GM20431 (cell line): ENCODE data around the gene RAD51B.

Experiments
- in situ Hi-C: fragments of 300-500 bp; cut with MseI, MboI; formaldehyde crosslinking; loops from one replicate; pipeline ENCODE4 v1.15.0; 2020; ENCODE audit warnings: low sequenced_read_pairs; ENCODE audit not compliant: unreplicated experiment

RAD51B gene

DNA sequence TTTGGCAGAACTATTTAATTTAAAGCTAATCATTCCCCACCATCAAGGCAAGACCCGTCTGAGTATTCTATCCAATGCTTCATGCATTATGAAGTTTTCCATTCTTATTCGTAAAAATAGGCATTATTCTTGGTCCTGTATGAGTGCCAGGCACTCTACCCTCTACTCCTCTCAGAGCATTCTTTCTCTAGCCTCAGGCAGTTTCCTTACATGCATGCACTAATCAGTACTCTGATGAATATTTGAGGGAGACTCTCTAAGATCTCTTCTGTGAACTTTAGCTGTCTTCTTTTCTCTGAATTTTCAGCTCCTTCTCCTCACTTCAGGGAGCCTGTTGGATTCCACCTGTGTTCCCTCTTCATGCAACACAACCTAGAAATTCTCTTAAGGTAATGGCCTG lies 334.7 kb downstream of the RAD51B start:
- in situ Hi-C loops: no loop called here

DNA sequence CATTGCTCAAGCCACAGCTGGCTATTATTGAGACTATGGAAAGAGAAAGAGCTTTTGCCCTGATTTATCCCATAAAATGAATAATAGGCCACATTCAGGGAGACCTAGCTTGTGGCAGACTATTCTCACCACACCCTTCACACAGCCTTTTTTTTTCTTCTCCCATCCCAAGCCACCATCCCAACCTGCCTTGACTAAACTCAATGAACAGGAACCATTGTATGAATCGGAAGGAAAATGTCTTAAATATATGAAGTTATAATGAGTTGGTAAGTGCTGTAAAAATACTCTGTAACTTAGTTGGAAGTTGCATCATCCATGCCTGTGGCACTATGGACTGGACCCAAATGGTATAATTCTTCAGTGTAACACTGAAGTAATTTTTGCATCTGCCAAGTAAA lies 338.4 kb downstream of the RAD51B start:
- in situ Hi-C loops: no loop called here

DNA sequence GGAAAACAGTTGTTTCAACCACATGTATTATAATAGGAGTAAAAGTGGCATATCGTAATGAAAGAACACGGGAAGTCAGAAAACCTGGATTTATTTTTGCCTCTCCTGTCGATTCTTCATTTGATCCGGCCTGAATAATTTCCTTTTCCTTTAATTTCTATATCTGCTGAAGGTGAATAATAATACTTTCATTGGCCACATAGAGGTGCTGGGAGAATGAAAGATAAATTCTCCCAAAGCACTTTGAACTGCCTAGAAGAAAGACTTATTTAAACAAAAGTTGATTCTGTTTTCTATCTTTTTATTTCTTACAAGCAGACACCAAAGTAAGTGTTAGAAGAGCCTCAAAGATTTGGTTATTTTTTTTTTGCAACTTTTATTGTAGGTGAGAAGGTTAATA lies 339.1 kb downstream of the RAD51B start:
- in situ Hi-C loops: no loop called here

DNA sequence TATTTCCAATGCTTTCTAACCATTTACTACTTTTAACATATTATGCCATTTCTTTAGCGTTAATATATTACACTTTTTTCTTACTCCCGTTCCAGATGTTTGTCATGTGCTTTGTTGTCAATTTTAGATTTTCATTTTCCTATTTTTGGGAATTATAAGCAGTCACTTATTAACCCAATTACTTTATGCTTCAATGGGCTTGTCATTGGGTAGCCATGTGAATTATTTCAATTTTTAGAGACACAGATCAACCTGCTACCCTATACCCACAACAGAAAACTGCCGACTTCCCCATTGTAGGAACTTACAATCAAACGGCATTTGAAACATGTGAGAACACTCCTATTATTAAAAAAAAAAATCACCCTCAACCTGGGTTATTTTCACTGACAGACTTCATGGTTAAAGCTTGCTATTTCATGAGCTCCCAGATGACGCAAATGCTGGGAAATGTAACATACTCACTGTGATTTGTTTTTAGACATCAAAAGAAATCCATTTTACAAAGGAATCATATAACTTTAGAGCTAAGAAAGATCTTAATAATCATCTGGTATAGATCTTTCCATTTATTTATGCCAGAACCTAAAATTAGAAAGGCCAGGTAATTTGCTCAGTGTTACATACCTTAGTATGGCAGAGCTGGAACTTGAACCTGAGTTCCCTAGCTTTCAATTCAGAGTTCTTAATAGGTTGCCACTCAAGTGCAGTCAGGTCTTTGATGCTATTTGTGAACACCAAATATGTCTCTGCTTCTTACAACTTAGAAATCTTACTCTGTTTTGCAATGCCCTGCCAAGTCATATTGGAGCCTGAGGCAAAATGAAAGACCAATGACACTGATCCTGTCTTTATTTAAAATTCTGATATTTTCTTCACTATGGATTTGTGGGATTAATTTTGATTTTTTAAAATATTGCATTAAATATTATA lies 340.4 kb downstream of the RAD51B start:
- in situ Hi-C loops: no loop called here

DNA sequence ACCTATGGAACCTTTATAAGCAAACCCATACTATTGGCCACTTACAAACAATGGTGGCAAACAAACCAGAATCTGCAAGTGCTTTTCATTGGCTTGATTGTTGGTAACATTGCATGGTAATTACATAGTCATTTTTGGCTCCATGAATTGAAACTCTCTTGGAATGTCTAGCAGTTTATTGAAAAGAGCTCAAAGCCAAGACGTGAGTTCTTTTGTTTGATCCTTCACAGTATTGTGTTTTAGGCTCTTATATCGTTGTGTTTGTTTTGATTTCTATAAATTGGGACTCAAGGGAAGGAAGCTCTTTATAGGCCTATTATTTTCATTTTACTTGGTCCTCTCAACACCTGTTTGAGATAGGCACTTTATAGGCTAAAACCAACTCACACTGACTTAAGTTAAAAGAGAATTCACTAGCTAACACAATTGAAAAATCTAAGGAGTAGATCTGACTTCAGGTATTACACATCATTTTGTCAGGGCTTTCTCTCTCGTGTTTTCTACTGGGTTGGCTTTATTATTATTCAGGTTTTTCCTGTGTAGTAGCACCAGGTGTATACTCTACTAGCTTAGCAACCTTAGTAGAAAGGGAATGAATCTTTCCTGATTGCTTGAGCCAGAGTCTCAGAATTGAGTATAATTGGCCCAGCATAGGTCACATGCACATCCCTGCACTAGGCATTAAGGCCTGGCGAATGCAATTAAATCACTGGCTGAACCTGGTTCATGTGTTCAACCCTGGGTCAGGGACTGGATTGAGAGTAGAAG lies 341.4 kb downstream of the RAD51B start:
- in situ Hi-C loops: no loop called here

DNA sequence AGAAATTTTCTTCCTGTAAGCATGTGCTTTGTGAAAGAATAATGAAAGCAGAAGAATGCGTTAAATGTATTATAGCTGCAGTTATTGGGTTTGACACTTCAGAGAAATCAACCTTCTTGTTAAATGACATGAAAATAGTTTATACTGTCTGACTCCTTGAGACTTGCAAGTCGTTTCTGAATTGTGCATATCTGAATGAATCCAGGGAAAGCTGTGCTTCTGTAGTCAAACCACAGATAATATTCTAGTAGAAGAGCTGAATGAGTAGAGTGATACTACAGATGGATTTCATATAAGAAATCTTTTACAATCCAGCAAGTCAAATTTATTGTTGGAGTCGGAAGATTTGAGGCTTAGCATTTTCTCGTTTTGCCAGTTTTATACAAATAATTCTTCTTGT lies 343.3 kb downstream of the RAD51B start:
- in situ Hi-C loops: no loop called here

DNA sequence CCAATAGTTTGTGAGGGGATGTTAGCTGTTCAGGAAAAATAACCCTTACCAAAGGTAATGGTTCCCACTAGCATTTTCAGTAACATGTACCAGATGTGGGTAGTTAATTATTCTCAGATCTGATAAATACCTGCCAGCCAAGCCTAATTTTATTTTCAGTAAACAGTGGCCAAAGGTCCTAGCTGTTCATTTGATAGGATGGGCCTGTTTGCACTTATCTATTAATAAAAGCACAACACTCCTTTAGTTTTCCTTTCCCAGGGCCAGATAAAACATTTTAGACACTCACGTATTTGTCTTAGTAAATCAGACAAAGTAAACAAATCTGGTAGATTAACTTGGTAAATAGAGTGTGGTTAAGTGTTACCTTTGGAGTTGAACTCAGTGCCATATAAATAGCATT lies 345.1 kb downstream of the RAD51B start:
- in situ Hi-C loops: no loop called here

DNA sequence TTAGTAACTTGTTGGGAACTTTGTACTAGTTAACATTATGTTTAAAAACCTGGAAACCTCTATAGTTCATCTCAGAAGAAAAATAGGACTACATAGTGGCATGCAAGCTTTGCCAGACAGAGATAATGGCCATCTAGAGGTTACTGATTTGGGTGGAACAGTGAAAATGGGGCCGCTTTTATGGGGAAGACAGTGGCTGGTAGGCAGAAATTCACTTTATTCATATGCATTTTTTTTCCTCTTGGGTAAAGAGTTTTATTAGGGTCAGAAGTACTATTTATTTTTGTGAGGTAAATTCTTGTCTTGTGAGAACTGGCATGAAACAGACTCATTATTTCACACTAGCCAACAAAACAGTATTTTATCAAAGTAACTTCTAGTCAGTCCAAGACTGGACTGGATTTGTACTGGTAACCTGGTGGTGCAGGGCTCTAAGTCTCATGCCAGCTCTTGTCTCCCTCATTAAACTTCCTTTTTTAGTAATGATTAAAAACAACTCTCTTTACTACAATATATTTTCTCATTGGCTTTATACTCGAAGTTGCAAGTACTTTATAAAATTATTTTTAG lies 345.8 kb downstream of the RAD51B start:
- in situ Hi-C loops: no loop called here

DNA sequence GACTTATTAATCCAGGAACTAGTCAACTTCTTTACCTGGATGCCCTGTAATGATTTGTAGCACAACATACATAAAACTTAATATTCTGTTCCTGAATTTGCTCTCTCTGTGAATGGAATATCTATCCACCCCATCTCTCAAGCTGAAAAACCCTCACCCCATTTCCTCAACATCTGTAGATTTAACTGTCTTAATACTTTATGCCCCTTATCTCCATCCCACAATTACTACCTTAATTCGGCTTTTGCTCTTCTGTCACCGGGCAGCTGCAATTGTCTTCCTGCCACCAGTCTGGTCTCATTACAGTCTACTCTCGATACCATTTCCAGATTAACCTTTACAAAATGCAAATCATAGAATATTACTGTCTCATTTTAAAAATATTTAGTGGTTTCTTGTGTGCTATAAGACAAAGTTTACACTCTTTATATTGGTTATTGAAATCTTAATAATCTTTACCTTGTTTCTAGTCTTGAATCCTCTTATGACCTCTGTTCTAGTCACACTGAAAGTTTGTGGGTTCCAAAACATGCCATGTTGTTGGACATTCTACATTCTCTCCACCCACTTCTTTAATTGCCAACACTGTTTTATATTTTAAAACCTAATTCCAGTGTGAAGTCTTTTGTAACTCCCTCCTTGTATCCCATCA lies 347.3 kb downstream of the RAD51B start:
- in situ Hi-C loops: no loop called here

DNA sequence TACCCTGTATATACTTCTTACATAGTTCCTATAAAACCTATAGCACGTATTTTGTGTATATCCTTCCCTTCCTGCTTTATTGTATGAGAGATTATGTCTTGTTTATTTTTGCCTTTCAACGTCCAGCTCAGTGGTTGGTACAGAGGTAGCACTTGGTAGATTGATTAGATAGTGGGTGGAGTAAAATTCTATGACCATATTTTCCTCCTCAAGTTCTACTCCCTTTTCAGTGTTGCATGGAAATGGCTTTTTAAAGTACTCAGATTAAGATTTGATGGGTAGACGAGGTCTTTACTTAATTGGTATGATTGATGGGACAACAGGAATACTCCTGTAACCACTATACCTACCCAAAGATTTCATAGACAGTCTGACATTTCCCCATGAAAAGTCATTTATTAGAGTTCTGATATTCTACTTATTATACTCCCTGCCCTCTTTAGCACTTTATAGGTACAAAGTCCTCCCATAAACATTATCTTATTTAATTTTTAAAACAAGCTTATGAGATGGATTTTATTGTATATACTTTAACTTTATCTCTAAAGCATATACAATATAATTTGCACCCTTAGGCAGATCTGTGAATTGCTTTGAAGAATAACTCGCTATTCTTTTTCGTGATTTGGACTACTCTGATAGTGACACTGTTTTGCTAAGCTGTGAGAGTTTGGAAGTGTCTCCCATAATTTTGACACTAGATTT lies 348.0 kb downstream of the RAD51B start:
- in situ Hi-C loops: no loop called here

DNA sequence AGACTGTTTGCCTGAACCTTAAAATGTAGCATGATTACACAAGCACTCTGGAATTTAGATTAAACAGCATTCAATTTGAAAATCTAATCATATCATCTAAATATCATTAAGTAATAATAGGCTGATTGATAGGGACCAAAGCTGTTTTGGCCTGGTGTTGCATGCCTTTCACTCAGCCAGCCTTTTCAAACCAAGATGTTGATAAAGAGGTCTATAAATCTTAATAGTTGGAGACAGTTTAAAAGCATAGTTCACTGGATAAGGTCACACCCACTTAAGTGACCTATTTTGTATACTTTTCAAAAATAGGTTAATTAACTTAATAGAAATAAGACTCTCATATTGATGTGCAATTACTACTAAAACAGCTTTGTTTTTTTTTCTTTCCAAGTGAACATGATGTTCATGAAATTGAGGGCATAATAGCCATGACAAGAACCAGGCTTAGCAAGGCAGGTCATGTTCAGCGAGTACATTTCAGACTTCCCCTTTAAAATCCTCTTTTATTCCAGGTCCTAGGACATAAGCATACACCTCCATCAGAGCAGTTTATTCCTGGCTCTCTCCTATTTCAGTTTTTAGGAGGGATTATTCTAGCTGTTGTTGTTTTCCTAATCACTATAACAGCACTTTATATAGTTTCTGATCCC lies 349.0 kb downstream of the RAD51B start:
- in situ Hi-C loops: no loop called here

DNA sequence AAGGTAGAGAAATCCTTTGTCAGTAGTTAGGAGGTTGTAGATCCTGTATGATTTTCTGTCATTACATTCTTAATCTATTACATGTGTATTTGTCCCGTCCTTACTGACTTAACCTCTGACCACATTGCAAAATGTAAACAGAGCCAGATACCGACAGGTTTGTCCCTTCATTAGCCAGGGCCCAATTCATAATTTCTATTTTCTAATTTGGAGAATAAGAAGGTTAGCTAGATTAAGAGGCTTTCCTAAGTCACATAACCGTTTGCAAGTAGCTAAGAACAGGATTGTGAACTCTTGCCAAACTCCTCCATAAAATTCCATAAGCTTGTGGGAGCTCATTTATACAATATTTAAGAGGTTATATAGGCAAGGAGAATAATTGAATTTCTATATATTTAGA lies 352.6 kb downstream of the RAD51B start:
- in situ Hi-C loops: no loop called here

DNA sequence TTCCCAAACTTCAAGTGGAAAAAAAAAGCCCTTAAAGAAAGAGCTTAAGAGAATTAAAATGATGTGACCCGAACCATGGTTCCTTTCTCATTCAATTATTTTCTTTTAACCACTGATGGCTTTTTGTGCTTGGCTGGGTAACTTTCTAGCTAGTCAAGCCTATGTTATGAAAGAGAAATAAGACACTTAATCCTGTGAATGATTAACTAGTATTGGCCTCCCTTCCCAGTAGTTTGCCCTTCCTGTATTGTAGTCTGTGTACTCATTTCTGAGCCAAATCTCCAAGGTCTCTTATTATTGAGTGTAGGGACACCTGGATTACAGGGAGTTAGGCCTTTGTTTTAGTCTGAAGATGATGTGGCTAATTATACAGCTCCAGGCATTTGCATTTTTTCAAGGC lies 353.0 kb downstream of the RAD51B start:
- in situ Hi-C loops: no loop called here

DNA sequence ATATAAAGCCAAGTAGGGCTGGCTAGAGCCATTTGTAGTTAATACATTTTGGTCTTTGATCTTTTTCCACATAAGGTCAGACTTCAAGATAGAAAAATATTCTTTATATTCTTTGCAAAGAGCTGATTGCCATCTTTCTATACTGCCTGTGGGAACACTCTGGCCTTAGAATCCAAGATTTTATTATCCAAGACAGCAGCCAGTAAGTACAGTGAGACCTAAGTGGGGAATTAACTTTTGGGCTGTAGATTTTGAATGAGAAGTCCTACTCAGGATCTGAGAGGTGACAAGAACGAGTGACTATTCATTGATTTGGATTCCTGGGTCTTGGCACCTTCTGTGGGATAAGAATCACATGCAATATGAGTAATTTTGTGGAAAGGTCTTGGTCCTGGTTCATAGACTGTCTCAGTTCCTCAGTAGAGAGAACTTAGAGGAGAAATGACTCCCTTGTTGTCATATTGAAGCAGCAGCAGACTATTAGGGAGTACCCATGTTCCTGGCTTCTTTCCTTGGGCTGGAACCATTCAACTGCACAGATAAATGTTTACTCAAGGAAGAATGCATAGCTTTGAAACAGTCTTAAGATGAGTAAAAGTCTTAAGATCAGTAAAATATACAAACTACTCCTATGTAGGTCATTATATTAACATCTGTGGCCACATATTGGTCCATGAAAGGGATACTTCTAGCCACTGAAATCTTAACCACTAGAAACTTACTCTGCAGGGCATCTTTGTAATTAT lies 353.8 kb downstream of the RAD51B start:
- in situ Hi-C loops: no loop called here

DNA sequence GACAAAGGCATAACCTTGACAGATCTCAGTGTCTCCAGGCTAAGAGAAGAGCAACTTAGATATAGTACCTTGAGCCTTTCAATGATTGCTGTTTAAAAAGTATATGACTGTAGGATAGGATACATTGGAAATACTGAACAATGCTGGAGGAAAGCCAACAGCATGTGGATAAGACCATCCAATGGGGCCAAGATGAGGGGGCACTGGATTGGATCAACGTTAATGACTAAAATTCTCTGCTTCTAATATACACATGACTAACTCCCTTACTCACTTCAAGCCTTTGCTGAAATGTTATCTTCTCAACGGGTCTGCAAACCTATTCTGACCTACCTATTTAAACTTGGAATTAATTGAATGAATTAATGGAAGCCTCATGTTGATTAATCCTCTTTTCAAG lies 354.9 kb downstream of the RAD51B start:
- in situ Hi-C loops: no loop called here

DNA sequence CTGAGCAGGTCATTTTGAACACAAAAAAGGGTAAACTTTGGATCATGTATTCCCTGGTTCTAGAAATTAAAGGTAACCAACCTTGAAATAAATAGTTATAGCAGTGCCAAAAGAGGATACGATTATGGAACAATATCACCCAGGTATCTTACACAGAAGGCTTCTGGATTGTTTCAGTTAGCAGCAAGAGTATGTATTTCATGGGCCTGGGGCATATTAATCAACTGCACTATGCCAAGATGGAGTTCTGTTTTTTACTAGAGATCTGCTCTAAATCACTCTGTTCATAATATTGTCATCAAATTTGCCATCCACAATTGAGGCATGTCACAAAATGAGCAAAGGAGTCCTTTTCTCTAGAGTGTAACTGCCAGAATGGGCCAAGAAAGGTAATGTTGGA lies 357.1 kb downstream of the RAD51B start:
- in situ Hi-C loops: no loop called here

DNA sequence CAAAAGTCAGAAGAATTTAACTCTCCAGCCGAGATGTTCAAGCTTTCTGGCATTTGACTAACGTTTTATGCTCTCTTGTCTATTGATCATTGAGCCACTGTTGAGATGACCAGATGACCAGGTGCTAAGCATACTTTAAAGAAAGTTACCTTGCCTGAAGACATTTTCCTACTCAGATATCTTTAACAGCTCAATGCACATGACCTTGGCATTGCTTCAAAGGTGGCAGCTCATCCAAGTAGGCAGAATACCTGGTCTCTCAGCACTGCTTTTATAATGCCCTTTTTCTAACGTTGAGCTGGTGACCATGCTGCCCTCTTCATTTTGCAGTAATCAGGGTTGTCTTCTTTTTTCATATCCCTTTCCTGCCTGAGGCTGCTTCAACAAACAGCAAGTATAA lies 358.1 kb downstream of the RAD51B start:
- in situ Hi-C loops: no loop called here

DNA sequence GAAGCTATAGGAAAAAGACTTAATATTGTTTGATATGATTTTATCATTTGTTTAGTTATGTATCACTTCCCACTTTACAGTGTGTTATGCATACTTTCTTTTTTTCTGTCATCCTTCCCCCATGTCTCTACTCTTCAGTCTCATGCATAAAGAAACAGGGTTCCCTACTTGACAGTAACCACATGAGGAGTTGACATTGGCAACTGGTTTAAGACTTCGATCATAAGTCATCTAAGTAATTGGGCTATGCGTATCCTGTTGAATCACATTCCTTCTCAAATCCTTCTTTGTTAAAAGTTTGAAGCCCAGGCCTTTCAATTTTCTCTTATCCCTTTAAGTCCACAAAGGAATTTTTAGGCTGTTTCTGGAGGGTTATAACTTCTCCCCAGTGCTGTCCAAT lies 358.7 kb downstream of the RAD51B start:
- in situ Hi-C loops: no loop called here
